NCI-H446 treated with DMSO at 0.1 percent for 48 hours (cell line): ENCODE results near the gene MYOM1.

Experiments used
- DNase-seq: peaks from one replicate; lab custom pipeline; 2025; lab: John Stamatoyannopoulos, UW

MYOM1 gene

DNA sequence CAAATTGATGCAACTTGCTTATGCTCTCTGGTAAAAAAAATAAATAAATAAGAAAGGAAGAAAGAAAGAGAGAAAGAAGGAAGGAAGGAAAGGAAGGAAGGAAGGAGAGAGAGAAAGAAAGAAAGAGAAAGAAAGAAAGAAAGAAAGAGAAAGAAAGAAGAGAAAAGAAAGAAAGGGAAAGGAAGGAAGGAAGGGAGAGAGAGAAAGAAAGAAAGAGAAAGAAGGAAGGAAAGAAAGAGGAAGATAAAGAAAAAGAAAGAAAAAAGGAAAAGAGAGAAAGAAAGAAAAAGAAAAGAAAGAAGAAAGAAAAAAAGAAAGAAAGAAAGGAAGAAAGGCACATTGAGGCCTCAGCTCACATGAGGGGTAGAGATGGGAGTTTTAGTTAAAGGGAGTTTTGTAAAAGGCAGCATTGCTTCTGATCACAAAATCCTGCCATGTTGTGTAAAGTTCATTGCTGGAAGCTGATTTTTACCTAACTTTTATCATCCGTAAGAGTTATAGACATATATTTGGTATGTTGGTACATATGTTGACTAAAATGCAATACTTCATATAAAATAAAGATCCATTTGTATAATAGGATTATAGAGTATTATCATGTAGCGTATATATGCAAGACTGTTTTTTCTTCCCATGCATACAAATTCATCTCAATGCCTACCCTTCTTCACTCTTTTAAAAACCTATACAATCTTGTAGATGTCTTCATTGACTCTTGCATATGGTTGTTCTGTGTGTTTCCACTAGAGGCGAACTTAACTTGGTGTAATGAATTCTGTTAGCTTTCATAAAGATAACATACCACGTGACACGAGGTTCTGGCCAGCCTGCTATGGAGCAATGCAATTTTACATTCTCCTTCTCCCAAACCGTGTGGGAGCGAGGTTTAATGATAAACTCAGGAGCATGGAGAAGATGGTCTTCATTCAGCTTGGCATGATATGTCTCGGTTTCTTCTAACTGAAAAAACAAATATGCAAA lies 32.8 kb downstream of the MYOM1 start:
- DNase-seq = no peak

DNA sequence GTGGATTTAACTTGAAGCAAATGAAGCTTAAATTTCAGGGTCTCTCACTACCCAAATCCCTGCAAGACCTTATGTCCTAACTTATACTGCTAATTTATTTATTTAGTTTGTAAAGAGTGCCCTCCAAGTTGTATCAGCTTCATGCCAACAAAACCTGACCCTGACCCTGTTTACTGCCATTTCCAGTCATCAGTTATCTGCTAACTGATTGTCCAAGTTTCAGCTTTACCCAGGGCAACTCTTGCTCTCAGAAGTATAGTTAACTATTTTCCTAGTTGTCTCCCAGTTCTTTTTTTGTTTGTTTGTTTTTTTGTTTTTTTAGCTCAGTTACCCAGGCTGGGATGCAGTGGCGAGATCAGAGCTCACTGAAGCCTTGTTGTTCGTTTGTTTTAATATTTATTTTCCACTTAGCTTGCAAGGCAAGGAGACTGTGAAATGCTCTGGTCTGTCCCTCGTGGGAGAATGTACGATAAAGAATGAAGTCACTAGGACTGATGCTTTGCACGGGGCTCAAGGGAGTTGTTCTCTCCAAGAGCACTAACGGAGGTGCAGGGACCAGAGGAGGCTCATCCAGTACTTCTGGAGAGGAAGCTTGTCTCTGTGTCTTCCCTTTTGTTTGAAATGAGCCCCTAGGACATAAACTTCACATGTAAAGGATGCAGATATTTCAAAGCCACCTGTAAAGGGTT lies 35.3 kb downstream of the MYOM1 start:
- DNase-seq = no peak

DNA sequence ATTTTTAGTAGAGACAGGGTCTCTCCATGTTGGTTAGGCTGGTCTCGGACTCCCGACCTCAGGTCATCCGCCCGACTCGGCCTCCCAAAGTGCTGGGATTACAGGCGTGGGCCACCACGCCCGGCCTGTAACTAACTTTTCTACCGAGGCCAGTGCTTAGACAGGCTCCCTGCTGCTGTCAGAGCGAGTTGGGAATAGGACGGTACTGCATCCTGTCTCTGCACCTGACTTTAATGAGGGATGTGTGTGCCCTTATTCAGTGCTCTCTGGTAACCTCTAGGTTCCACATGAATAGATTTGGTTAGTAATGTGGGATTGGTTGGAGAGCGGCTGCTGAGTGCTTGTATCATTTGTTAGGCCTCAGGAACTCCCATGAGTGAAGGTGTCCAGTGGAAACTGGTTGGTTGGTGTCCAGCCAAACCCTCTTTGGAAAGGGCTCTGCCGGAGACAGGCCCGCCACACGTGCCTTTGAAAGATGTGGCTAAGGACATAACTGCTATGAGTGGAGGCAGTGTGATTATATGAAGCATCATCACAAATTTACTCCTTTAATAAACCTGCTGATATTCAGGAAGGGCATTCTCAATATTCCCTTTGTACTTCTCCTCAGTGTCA lies 36.6 kb downstream of the MYOM1 start:
- DNase-seq = no peak

DNA sequence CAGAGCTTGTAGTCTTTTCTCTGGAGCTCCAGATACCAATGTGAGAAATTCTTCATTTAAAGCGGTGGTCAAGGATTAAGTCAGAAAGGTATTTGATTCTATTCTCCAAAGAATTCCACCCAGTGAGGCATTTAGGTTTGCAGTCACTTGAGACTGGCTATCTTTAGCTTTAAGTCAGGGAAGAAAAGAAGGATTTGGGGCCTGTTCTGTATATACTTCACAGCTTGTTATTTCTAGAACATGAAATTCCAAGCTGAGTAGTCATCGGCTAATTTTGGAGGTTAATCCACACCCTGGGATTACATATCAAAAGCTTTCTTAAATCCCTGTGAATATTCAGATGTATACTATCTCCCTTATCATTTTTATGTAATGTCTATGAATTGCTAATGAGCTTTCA lies 39.4 kb downstream of the MYOM1 start:
- no peak for DNase-seq

DNA sequence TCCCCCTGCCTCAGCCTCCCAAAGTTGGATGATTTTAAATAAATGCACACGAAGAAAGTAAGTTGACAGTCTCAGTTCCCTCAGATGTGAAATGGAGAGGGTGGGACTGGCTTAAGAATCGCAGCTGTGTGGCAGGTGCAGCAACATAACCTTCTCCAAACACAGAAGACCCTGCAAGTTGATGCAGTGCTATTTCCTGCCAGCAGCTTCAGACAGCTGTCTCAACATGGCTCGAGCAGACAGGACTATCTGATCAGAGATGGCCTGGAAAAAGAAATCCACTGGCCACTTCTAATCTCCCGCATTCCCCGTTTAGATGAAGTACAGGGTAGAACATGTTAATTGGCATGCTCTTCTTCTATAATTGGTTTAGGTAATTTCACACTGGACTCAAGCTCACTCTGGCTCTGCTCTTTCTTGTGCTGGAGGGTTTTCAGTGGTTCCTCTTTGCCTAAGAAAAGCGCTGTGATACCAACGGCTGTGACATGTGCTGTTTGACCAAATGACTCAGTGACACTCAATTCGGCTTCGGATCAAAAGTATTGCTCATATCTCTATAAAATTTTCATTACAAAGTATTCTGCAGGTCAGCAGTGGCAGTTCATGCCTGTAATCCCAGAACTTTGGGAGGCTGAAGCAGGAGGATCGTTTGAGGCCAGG lies 40.2 kb downstream of the MYOM1 start:
- DNase-seq = no peak

DNA sequence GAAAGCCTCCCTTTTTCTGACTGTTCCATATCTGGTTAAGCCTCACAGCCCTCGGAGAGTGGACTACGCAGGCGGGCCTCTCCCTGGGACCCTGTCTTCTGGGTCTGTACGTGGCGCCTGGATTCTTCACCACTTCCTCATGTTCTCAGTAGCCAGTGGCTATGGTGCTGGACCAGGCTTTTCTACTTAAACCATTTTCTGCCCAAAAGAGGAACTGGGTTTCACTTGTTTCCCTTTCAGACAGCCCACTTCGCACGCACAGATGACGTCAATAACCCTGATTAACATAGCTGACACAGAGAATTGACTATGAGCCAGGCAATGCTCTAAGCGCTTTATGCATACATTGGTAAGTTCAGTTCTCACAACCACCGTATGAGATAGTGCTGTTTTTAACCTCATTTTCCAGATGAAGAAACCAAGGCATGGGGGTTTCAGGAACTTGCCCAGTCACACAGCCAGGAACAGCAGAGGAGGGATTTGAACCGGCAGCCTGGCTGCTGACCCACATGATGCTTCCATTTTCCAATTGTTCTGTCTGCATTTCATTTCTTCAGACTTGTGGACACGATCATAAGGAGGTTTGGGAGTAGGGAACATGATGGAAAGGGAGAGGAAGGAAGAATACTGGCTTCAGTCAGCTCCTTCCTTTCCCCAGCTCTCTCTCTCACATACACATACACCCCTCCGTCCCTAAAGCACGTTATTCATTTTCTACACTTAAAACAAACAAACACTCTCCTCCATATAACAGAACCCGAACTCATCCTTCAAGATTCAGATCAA lies 41.7 kb downstream of the MYOM1 start:
- DNase-seq = no peak

DNA sequence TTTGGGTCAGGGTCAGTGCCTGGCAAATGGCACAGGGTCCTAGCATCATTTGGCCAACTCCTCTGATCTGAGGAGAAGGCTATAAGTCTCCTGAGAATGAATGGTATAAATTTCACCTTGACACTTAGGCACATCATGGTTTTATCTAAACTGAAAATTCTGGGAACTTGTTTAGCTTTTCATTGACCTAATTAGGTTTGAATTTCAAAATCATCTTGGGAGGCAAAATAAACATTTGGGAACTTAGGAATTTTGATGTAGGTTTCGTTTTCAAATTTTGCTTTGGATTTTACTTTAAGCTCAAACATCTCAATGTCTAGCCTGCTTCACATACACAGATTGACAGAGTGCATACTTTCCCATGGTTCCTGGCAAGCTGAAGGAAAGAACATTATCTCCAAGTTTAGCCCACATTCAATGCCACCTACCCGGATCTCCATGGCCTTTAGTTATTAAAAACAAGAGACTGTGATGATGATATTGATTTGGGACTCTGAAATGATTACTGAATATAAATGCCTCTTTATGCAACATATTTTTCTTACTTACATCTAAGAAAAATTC lies 44.5 kb downstream of the MYOM1 start:
- no peak for DNase-seq

DNA sequence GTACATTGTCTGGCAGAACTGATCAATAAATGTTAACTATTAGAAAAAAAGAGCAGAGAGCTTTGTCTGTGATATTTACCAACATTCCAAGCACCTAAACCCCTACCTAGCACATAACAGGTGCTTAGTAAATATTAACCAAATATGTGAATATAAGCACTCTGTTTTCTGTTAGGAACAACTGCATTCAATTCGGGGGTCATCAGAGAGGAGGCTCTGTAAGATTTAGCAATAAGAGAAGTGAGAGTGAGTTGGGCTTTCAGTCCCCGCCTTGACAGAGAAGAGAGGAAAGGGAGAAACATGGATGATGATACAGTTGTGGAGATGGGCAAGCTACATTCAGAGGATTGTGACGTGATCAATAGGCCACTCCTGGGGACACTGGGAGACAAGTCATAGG lies 47.7 kb downstream of the MYOM1 start:
- DNase-seq = no peak

DNA sequence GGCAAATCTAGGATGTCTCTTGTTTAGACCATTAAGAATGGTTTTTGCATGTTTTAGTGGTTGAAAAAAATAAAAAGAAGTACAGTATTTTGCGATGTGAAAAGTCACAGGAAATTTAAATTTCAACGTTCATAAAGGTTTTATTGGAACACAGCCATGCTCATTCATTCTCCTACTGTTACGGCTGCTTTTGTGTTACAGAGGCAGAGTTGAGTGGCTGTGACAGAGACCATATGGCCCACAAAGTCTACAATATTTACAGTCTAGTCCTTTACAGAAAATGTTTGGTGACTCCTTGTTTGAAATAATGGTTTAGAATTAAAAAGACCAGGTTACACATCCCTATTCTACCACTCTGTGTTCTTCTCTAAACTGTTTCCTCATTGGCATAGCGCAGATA lies 48.1 kb downstream of the MYOM1 start:
- DNase-seq = no peak

DNA sequence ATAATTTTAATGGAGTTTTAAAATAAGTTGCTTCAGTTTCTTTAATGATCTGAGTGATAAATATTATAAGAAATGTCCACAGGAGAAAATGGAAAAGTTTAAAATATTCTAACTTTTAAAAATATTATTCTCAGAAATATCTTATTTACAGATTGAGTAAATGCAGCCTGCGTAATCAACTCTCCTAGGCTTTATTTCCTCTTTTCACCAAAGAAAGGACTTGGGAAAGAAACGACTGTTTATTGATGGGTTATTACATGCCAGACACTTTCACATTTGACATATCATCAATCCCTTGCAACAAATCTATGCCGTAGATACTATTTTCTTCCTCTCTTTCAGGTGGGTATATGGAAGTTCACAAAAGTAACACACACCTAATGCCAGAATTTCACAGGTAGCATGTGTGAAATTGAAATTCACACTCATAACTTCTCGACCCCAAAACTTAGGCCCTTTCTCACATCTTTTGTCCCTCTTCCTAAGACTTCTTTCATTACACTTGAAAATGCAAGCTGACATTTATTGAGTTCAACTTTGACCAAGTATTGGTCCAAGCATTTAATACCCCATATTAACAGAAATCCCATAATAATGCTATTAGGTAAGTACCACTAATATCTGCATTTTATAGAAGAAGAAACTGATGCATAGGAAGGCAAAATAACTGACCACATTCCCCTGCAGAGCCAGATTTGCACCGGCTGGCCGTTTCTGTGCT lies 49.2 kb downstream of the MYOM1 start:
- DNase-seq = no peak

DNA sequence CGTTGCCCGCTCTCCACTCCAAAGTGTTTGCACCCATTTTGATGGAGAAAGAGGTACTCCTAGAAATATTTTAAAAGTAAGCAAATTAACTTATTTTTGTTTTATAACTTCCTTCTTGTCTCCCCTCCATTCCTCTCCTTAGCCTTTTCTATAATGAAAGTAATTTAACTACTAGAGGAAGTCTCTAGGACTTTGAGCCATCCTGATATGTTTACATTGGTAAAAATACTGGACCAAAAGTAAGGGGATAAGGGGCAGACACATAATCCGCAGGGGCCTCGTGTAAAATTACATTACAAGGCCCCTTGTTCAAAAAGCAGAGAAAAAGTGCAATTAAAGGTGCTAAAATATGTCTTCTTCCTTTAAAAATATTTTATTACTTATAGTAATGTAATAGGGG lies 55.4 kb downstream of the MYOM1 start:
- DNase-seq = no peak

DNA sequence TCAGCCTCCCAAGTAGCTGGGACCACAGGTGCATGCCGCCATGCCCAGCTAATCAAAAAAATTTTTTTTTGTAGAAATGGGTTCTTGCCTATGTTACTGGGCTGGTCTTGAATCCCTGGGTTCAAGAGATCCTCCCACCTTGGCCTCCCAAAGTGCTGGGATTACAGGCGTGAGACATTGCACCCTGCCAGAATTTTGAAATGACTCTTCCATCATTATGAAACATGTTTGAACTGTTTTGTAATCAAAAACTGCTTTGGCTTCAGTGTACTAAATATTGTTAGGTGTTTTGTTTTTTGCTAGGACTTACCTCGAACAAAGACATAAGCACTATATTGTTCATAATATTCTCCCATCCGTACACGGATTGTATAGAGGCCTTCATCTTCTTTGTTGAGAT lies 55.8 kb downstream of the MYOM1 start:
- no peak for DNase-seq

DNA sequence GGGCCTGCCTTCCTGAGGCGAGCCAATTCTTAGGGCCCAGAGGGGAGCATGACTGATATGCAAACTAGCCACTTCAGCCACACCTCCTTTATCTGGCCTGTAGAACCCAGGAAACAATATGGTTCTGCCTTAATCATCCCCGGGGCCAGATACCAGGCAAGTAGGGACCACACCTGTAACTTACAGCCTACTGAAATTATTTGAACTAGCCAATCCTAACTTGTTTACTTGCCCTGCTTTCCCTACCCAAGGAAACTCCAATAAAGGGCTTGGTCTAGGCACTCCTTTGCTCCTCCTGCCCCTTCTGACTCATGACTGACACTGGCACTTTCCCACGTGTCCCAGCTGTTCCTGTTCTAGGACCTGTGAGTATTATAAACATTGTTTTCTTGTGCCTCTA lies 57.6 kb downstream of the MYOM1 start:
- no peak for DNase-seq

DNA sequence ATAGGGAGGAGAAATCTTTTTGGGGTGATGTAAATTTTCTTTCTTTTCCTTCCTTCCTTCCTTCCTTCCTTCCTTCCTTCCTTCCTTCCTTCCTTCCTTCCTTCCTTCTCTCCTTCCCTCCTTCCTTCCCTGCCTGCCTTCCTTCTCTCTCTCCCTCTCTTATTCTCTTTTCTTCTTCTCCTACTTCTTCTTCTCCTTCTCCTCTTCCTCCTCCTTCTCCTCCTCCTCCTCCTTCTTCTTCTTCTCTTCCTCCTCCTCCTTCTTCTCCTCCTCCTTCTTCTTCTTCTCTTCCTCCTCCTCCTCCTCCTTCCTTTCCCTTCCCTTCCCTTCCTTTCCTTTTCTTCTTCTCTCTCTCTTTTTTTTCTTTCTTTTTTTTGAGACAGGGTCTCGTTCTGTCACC lies 59.9 kb downstream of the MYOM1 start:
- no peak for DNase-seq

DNA sequence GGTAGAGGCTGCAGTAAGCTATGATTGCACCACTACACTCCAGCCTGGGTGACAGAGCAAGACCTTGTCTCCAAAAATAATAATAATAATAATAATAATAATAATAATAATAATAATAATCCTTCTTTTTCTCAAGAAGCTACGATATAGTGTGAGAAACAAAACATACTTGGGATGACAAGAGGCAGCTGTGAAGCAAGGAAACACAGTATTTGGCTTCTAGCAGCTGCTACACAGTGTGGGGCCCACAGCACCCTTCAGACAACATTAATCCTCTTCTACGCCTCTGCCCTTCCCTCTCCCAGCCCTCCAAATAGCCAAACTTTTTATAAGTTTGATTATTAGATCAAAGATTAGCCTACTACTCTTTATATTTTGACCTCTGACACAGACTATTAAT lies 62.2 kb downstream of the MYOM1 start:
- DNase-seq = no peak

DNA sequence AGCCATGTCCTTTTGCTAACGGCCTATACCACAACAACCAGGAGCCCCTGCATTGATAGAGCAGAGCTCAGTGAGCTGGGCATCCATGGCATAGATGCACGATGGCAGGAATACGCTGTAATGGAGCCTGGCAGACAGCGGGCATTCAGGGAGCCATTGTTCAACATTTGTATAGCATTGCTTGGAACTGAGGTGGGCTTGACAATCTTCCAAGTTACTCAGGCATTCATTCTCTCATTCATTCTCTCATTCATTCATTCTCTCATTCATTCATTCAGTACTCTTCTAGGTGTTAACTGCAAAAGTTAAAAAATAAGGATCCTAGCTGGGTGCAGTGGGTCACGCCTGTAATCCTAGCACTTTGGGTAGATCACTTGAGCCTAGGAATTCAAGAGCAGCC lies 62.7 kb downstream of the MYOM1 start:
- no peak for DNase-seq

DNA sequence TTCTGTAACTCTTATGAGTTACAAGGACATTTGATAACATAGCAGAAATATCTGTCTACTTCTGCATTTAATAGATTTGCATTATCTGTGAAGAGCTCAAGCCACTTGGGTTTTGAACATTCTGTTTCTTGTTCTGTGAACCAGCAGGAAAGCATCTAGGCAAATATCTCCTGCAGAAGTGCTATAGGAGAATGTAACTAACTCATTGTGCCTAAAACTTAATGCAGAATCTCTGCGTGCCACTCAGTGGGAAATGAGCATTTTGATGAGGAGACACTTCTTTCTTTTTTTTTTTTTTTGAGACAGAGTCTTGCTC lies 63.5 kb downstream of the MYOM1 start:
- DNase-seq = no peak

DNA sequence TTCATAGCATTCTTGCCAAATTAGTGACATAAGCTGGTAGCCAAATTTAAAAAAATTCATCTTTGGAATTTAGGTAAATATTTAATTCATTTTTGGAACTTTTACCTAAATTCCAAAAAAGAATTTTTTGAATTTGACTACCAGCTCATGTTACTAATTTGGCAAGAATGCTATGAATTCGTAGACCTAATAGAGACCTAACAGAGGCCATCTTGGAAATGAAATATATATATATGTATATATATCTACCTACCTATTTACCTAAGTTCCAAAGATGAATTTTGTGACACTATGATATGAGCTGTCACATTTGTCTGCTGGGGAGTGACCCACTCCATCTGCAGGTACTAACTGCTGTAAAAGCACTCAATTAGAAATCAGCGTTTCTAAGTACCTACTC lies 65.6 kb downstream of the MYOM1 start:
- DNase-seq = no peak

DNA sequence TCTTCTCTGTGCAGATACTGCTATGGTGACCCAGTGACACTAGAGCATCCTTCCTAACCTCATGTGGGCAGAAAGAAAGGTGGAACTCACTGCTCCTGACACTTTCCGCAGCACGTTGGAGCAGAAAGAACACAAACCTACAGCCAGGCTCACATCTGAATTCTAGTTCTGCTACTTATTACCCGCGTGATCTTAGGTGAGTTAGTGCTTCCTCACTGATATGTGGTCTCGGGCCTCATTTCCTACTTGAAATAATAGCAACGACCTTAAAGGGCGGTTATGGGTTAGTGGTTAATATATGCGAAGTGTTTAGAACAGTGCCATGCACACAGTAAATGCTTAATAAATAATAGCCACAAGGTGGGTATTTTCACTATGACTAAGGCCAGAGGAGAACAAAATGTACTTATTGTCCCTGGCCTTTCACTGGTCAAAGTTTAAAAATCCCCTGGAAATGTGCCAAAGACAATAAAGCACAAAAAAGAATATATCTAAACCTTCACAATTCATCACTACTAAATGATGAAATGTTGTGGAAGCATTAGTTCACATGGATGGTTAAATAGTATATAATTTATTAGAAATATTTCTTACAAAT lies 66.6 kb downstream of the MYOM1 start:
- no peak for DNase-seq

DNA sequence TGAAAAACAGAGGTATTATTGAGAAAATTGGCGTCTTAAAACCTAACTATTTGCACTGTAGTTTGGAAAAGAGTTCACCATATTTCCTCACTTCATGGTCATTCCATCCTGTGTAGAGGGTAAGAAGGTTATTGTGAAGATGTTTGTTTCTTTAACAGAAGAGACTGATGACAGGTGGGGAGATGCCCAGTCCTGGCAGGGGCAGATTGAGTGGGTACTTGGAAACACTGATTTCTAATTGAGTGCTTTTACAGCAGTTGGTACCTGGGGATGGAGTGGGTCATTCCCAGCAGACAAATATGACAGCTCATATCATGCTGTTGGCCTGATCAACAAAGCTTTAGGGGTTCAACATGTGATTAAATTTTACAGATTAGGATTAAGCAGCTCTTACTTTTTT lies 67.5 kb downstream of the MYOM1 start:
- DNase-seq = no peak
